Activated T-helper 2 cell treated with anti-CD3 and anti-CD28 coated beads, Interferon-gamma antibody, Interleukin-2, Interleukin-4, amounts not matched to agents 10 μg/mL and 5 μg/mL and 100 μg/mL, durations not matched to agents 14 hours and 24 hours and 36 hours (primary cell): ENCODE results near the gene ZNF621. TPM values are rescaled to one million over a fixed set of nuclear protein-coding genes. Genes with fewer than 3 reads are reported as not detected.

ENCODE experiments used
- DNase-seq: peaks from one replicate; pipeline ENCODE4 v3.0.0; 2021; ENCODE audit warnings: low spot score
- H3K27ac Mint-ChIP-seq: one replicate; pipeline ENCODE4 v1.8.0; 2021; ENCODE audit warnings: mixed read lengths
- H3K27me3 Mint-ChIP-seq: one replicate; pipeline ENCODE4 v1.8.0; 2021; ENCODE audit warnings: low read depth, mixed read lengths
- H3K36me3 Mint-ChIP-seq: one replicate; pipeline ENCODE4 v1.8.0; 2021; ENCODE audit warnings: low read depth, mixed read lengths
- H3K4me1 Mint-ChIP-seq: one replicate; pipeline ENCODE4 v1.8.0; 2021; ENCODE audit warnings: low read depth, mixed read lengths
- H3K4me3 Mint-ChIP-seq: one replicate; pipeline ENCODE4 v1.8.0; 2021; ENCODE audit warnings: low read depth, mild to moderate bottlenecking, moderate library complexity, mixed read lengths
- H3K9me3 Mint-ChIP-seq: one replicate; pipeline ENCODE4 v1.8.0; 2021; ENCODE audit warnings: mixed read lengths
- intact Hi-C: fragments of 100-400 bp; cut with micrococcal nuclease; formaldehyde crosslinking; loops from one replicate; pipeline ENCODE4 v1.15.1; 2023
- total RNA-seq: library from RNA; stranded (reverse); gene quantifications from 2 replicates; pipeline ENCODE4 v1.2.3, GENCODE V29; 2022

ZNF621 gene
- total RNA-seq, 1 donor from 2014 or later: 23.9 TPM

- Mint-ChIP-seq H3K9me3 (no peaks in the 10 kb centered on the region), H3K27me3 (peaks cover 3% of the 10 kb centered on the region), H3K4me1 (peaks cover 3% of the 10 kb centered on the region), H3K36me3 (no peaks in the 10 kb centered on the region), H3K27ac (no peak overlapping the region), H3K4me3 (no peak overlapping the region)
- intact Hi-C loops: loop anchor here (10.0 kb wide), 2 partner anchors 389 to 1509 kb away; partner anchors contain the start of gene TRAK1
- no peak for DNase-seq
These were observed 60.7 kb downstream of the ZNF621 start for GRCh38 chr3:40585381-40586016.

- Mint-ChIP-seq H3K4me3 (no peak overlapping the region), H3K27ac (no peak overlapping the region), H3K36me3 (no peaks in the 10 kb centered on the region), H3K27me3 (peaks cover 6% of the 10 kb centered on the region), H3K9me3 (no peaks in the 10 kb centered on the region), H3K4me1 (peaks cover 3% of the 10 kb centered on the region)
- no peak for DNase-seq
- intact Hi-C loops: loop anchor here (10.0 kb wide), 2 partner anchors 388 to 1508 kb away; partner anchors contain the start of gene TRAK1
These were observed 62.1 kb downstream of the ZNF621 start for GRCh38 chr3:40586901-40587300.

- DNase-seq: no peak
- intact Hi-C loops: loop anchor here (10.0 kb wide), 2 partner anchors 386 to 1506 kb away; partner anchors contain the start of gene TRAK1
- Mint-ChIP-seq H3K4me3 (no peak overlapping the region), H3K27ac (no peak overlapping the region), H3K36me3 (no peaks in the 10 kb centered on the region), H3K27me3 (peaks cover 8% of the 10 kb centered on the region), H3K4me1 (peaks cover 3% of the 10 kb centered on the region), H3K9me3 (no peaks in the 10 kb centered on the region)
These were observed 63.6 kb downstream of the ZNF621 start for GRCh38 chr3:40588406-40588805.

Other genes with a start within 250 kb of the ZNF621 start
- gene EIF1B, start 215.3 kb upstream of the ZNF621 start, total RNA-seq: 42.3 and 48.1 TPM in 2 replicates
- not detected in 2 replicates for gene ENTPD3, start 137.8 kb upstream of the ZNF621 start, total RNA-seq
- gene RPL14, start 67.6 kb upstream of the ZNF621 start, total RNA-seq: 2,421 and 2,433 TPM in 2 replicates
- 7.8 and 9.1 TPM in 2 replicates for gene ZNF619, start 47.8 kb upstream of the ZNF621 start, total RNA-seq
- gene ZNF620, start 18.9 kb upstream of the ZNF621 start, total RNA-seq: 6.3 and 6.7 TPM in 2 replicates